Endothelial cell of umbilical vein (primary cell): ENCODE data around the gene KIAA1671. TPM values are rescaled to one million over a fixed set of nuclear protein-coding genes. Genes with fewer than 3 reads are reported as not detected.
"Not testable (repeated sequence)": the region's sequence is repeated elsewhere in the genome, so short reads cannot be mapped to it uniquely, and the experiment has no call there.

ENCODE experiments used
- BruUV-seq: library from RNA; stranded (reverse); fragments of 400-500 nt; replicated peaks from 2 replicates; lab custom pipeline; 2021; lab: Mats Ljungman, UMichigan
- CTCF ChIA-PET: fragments of 300-600, 350-600 bp; sonication (Branson Sonifier 250); formaldehyde crosslinking; loops from one replicate; lab custom pipeline; 2021; ENCODE audit warnings: antibody characterized with exemption, inconsistent platforms; lab: Charles Lee
- POLR2A ChIA-PET: fragments of 300-600, 350-600 bp; sonication (Branson Sonifier 250); formaldehyde crosslinking; loops from one replicate; lab custom pipeline; 2021; ENCODE audit warnings: antibody characterized with exemption, inconsistent platforms; lab: Charles Lee
- DNase-seq: peaks from one replicate; pipeline ENCODE4 v3.0.0-alpha.2; 2011; ENCODE audit warnings: low read depth, low spot score
- FAIRE-seq: peaks from 2 replicates; lab custom pipeline; 2011; peaks lifted over from hg19 to GRCh38; lab: Jason Lieb, UNC
- H2AFZ ChIP-seq: 2 replicates; pipeline ENCODE4 v1.6.0; 2012; ENCODE audit warnings: low read depth, low read length, control low read depth, inconsistent platforms
- H3K27ac ChIP-seq: 2 replicates; pipeline ENCODE4 v1.5.1; 2011; ENCODE audit warnings: low read depth, mild to moderate bottlenecking, control low read depth, low read length, moderate library complexity; ENCODE audit not compliant: insufficient read depth
- H3K27me3 ChIP-seq, 2 experiments: 2 replicates each; pipeline versions ENCODE4 v1.6.0 to v1.6.1; 2011; ENCODE audit warnings: low read length in 2 of 2, mixed read lengths in 1 of 2; ENCODE audit not compliant: control insufficient read depth in 2 of 2, insufficient read depth in 2 of 2
- H3K36me3 ChIP-seq, 2 experiments: 2 replicates in 1 of 2; 3 replicates in 1 of 2; pipeline ENCODE4 v1.5.1; 2011; ENCODE audit warnings: low read length in 2 of 2, mild to moderate bottlenecking in 1 of 2, moderate library complexity in 1 of 2; ENCODE audit not compliant: control insufficient read depth in 2 of 2, insufficient read depth in 2 of 2; ENCODE audit errors: extremely low read depth in 1 of 2
- H3K4me1 ChIP-seq: 3 replicates; pipeline ENCODE4 v1.5.1; 2011; ENCODE audit warnings: mild to moderate bottlenecking, low read length; ENCODE audit not compliant: control insufficient read depth, insufficient read depth; ENCODE audit errors: extremely low read depth
- H3K4me2 ChIP-seq: 2 replicates; pipeline ENCODE4 v1.6.1; 2011; ENCODE audit warnings: low read length, control low read depth, mixed read lengths; ENCODE audit not compliant: insufficient read depth
- H3K4me3 ChIP-seq, 3 experiments: fragments of 200-600 bp in 1 of 3; sonication (generic), shearing (Covaris generic) in 1 of 3; replicated peaks in 1 of 3; 2 replicates each; pipeline ENCODE4 v1.5.1; 2011 to 2016; ENCODE audit warnings: control low read depth in 3 of 3, low read length in 3 of 3, mild to moderate bottlenecking in 2 of 3, inconsistent platforms in 1 of 3, low read depth in 1 of 3, moderate library complexity in 1 of 3; ENCODE audit not compliant: insufficient read depth in 1 of 3
- H3K79me2 ChIP-seq: 2 replicates; pipeline ENCODE4 v1.6.0; 2012; ENCODE audit warnings: low read length, inconsistent platforms; ENCODE audit not compliant: control insufficient read depth, insufficient read depth
- H3K9ac ChIP-seq: replicated peaks from 2 replicates; pipeline ENCODE3; 2011; ENCODE audit warnings: low read length, control low read depth; ENCODE audit not compliant: insufficient read depth; ENCODE audit errors: extremely low read depth
- H3K9me1 ChIP-seq: replicated peaks from 3 replicates; pipeline ENCODE4 v1.6.0; 2011; ENCODE audit warnings: mild to moderate bottlenecking, low read length; ENCODE audit not compliant: control insufficient read depth, insufficient read depth; ENCODE audit errors: extremely low read depth
- H3K9me3 ChIP-seq: replicated peaks from 2 replicates; pipeline ENCODE4 v1.5.1; 2012; ENCODE audit warnings: low read length, inconsistent platforms; ENCODE audit not compliant: control insufficient read depth, insufficient read depth
- H4K20me1 ChIP-seq: replicated peaks from 2 replicates; pipeline ENCODE3; 2011; ENCODE audit warnings: mild to moderate bottlenecking, low read length; ENCODE audit not compliant: control insufficient read depth, insufficient read depth; ENCODE audit errors: extremely low read depth
- EZH2 ChIP-seq: IDR thresholded peaks from 2 replicates; pipeline ENCODE4 v1.6.1; 2012; ENCODE audit warnings: borderline replicate concordance, low read depth, mild to moderate bottlenecking, moderate library complexity, low read length, inconsistent platforms; ENCODE audit not compliant: severe bottlenecking
- FOS ChIP-seq: IDR thresholded peaks from 2 replicates; pipeline ENCODE4 v1.6.1; 2011; ENCODE audit warnings: mild to moderate bottlenecking, low read length, moderate library complexity, borderline replicate concordance; ENCODE audit not compliant: insufficient read depth
- GATA2 ChIP-seq: IDR thresholded peaks from 2 replicates; pipeline ENCODE4 v1.7.0; 2011; ENCODE audit warnings: low read depth, mild to moderate bottlenecking, moderate library complexity, mixed read lengths, low read length; ENCODE audit not compliant: insufficient read length, insufficient read depth
- JUN ChIP-seq: IDR thresholded peaks from 2 replicates; pipeline ENCODE4 v1.6.1; 2011; ENCODE audit warnings: borderline replicate concordance, low read depth; ENCODE audit not compliant: insufficient read length, insufficient read depth
- MAX ChIP-seq: IDR thresholded peaks from 2 replicates; pipeline ENCODE4 v1.6.1; 2011; ENCODE audit not compliant: insufficient read depth, insufficient read length
- MYC ChIP-seq: IDR thresholded peaks from one replicate; pipeline ENCODE4 v1.6.1; 2011; ENCODE audit warnings: mild to moderate bottlenecking, low read depth, low read length
- POLR2A ChIP-seq: IDR thresholded peaks from 2 replicates; pipeline ENCODE4 v1.6.1; 2012; ENCODE audit warnings: low read depth, mild to moderate bottlenecking, control low read depth, low read length
- POLR2AphosphoS5 ChIP-seq: IDR thresholded peaks from 2 replicates; pipeline ENCODE4 v1.6.1; 2012; ENCODE audit warnings: low read depth, mild to moderate bottlenecking, control low read depth, low read length, moderate library complexity; ENCODE audit not compliant: insufficient read depth
- dilution Hi-C: fragments of 300-500 bp; cut with MboI; formaldehyde crosslinking; loops from one replicate; pipeline ENCODE4 v1.15.0; 2019; ENCODE audit warnings: low sequenced_read_pairs; ENCODE audit not compliant: extremely low pct_ligation_motif_present
- intact Hi-C: fragments of 100-400 bp; cut with micrococcal nuclease; formaldehyde crosslinking; loops from one replicate; pipeline ENCODE4 v1.10.0; 2022
- polyA plus RNA-seq, 4 experiments: library from polyadenylated mRNA; depleted of rRNA in 3 of 4; stranded (reverse) in 3 of 4; unstranded in 1 of 4; fragments of >200 nt; gene quantifications; 2 replicates each; pipeline versions ENCODE4 v1.2.1 to v1.2.3, GENCODE V29; 2011 to 2012; ENCODE audit warnings: missing spikeins in 1 of 4
- total RNA-seq: library from RNA; stranded (reverse); gene quantifications from 2 replicates; pipeline ENCODE4 v1.2.3, GENCODE V29; 2021
- TF ChIP-seq, protein P1 (sequence below), 2 donors: IDR thresholded peaks; 1 replicate in 1 of 2; 2 replicates in 1 of 2; pipeline ENCODE4 v1.5.1; 2011; ENCODE audit warnings: low read length in 2 of 2, mild to moderate bottlenecking in 2 of 2, moderate library complexity in 2 of 2, control low read depth in 1 of 2, inconsistent platforms in 1 of 2, low read depth in 1 of 2; ENCODE audit not compliant: insufficient read depth in 1 of 2; ENCODE audit errors: extremely low read depth in 1 of 2

Gene KIAA1671
- total and polyA plus RNA-seq, 2 donors (not counting 3 experiments of a cell fraction or from before 2014, with no cell fraction given) = 23.1 to 85.1 TPM

DNA sequence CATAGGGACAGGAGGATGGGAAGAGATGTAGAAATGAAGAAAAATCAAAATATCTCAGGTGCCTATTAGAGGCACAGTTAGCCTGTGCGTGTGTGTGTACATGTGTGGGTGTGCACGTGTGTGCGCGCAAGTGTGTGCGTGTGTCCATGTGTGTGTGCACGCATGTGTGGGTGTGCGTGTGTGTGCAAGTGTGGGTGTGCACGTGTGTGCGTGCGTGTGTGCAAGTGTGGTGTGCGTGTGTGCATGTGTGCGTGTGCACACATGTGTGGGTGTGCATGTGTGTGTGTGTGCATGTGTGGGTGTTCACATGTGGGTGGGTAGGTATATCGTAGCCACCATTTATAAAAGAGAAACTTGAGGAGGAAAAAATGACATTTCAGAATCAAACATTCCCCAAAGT is 276.3 kb downstream of the KIAA1671 start:
- Histone ChIP-seq H3K9me1 (no peaks in the 10 kb centered on the region), H3K9me3 (no peaks in the 10 kb centered on the region), H3K79me2 (no peaks in the 10 kb centered on the region), H3K27ac (no peak overlapping the region), H3K9ac (no peak overlapping the region), H3K27me3 (peaks cover 2 to 5% of the 10 kb centered on the region in 2 experiments), H3K36me3 (no peaks in the 10 kb centered on the region), H3K4me2 (no peak overlapping the region), H3K4me3 (no peak overlapping the region), H4K20me1 (no peaks in the 10 kb centered on the region), H2AFZ (no peak overlapping the region), H3K4me1 (no peaks in the 10 kb centered on the region)
- TF ChIP-seq EZH2 (no peak), MYC (no peak), GATA2 (no peak), MAX (no peak), JUN (no peak), FOS (no peak), POLR2AphosphoS5 (no peak), POLR2A (no peak)
- TF ChIP-seq, protein P1, sequence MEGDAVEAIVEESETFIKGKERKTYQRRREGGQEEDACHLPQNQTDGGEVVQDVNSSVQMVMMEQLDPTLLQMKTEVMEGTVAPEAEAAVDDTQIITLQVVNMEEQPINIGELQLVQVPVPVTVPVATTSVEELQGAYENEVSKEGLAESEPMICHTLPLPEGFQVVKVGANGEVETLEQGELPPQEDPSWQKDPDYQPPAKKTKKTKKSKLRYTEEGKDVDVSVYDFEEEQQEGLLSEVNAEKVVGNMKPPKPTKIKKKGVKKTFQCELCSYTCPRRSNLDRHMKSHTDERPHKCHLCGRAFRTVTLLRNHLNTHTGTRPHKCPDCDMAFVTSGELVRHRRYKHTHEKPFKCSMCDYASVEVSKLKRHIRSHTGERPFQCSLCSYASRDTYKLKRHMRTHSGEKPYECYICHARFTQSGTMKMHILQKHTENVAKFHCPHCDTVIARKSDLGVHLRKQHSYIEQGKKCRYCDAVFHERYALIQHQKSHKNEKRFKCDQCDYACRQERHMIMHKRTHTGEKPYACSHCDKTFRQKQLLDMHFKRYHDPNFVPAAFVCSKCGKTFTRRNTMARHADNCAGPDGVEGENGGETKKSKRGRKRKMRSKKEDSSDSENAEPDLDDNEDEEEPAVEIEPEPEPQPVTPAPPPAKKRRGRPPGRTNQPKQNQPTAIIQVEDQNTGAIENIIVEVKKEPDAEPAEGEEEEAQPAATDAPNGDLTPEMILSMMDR (IDR thresholded peaks at IDR 0.05; ENCODE audit: extremely low read depth in 1 of 2, insufficient read depth in 1 of 2, low read depth in 1 of 2, low read length in 2 of 2) = no peak
- CTCF ChIA-PET = no interaction called here
- intact Hi-C loops = no loop called here
- no peak for DNase-seq
- POLR2A ChIA-PET = no interaction called here
- no peak for FAIRE-seq
- dilution Hi-C loops = no loop called here
- no TSS peak for BruUV-seq

DNA sequence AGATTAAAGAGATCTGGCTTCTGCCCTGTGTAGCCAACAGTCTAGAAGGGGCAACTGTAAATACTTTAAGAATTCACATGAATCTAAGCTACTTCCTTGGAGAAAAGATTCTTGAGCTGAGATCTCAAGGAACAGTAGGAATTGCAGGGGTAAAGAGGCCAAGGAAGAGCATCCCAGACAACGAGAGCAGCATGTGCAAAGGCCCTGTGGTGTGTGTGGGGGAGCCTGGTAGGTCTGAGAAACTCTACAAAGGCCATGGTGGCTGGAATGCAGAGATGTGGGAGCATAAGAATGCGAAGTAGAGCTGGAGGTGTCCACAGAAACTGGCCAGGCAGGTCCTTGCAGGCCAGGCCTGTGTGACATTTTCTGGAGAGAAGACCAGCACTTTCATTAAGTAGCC is 278.2 kb downstream of the KIAA1671 start:
- dilution Hi-C loops, H3K9ac ChIP-seq, intact Hi-C loops, H4K20me1 ChIP-seq, H3K27me3 ChIP-seq, H3K9me3 ChIP-seq, POLR2A ChIA-PET, BruUV-seq, H3K4me3 ChIP-seq, H3K27ac ChIP-seq, CTCF ChIA-PET, H3K36me3 ChIP-seq, DNase-seq, FAIRE-seq, H3K4me2 ChIP-seq, H3K9me1 ChIP-seq, H3K79me2 ChIP-seq, H3K4me1 ChIP-seq, H2AFZ ChIP-seq: not testable (repeated sequence)
